ENCODE results near the gene EIPR1.

GRCh38 chr2:3196716-3197115 is 180.9 kb downstream of the EIPR1 start:
- TF ChIP-seq CTCF (IDR thresholded peaks at IDR 0.05) (no peak), PRDM15 (CRISPR knock-in tag; IDR thresholded peaks at IDR 0.05) (no peak), FOXP4 (CRISPR knock-in tag; IDR thresholded peaks at IDR 0.05) (no peak), E2F4 (CRISPR knock-in tag; IDR thresholded peaks at IDR 0.05; ENCODE audit: borderline replicate concordance, low read depth) (no peak), ETV6 (CRISPR knock-in tag; IDR thresholded peaks at IDR 0.05) (no peak), E2F5 (CRISPR knock-in tag; IDR thresholded peaks at IDR 0.05) (no peak)
